SU-DHL-6 (cell line): ENCODE measurements around the gene CTNND2.

Experiments used
- CTCF ChIP-seq: fragments of 200-600 bp; sonication (generic); IDR thresholded peaks from one replicate; pipeline ENCODE4 v1.5.1; 2017; ENCODE audit warnings: antibody characterized with exemption, mild to moderate bottlenecking, low read length, moderate library complexity; ENCODE audit not compliant: insufficient read depth, poor library complexity, severe bottlenecking
- EZH2phosphoT487 ChIP-seq: fragments of 200-600 bp; sonication (generic), shearing (Covaris generic); conservative IDR thresholded peaks from 2 replicates; pipeline ENCODE4 v1.6.1; 2018; ENCODE audit warnings: mild to moderate bottlenecking, antibody characterized with exemption, low read length, moderate library complexity, mixed read lengths

- TF ChIP-seq CTCF (no peak), EZH2phosphoT487 (no peak)
These were observed 726.1 kb downstream of the CTNND2 start for GRCh38 chr5:11177999-11178711.
